GM18502 (cell line): ENCODE results near the gene CPVL.

Experiments
- ATAC-seq: cut with Tn5 transposase; IDR thresholded peaks from one replicate; pipeline ENCODE4 v1.9.1; 2021; ENCODE audit warnings: mild to moderate bottlenecking; ENCODE audit not compliant: unreplicated experiment, poor library complexity

The CPVL gene

DNA sequence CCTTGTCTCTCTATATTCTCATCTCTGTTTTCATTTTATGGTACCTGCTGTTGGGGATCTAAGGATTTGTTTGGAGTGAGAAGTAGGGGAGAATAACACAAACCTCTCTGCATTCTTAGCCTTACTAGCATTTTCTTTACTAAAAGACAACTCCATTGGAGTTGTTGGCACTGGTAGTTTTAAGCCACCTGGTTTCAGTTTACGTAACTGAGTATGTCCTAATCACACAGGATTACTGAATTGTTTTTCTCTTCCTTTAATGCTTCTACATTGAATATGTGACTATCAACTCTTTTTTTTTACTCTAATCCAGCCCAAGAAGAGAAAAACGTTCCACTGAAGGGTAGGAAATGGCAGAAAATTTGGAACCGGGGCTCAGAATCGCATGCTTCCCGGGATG, 158.2 kb downstream of the CPVL start:
- ATAC-seq = no peak

DNA sequence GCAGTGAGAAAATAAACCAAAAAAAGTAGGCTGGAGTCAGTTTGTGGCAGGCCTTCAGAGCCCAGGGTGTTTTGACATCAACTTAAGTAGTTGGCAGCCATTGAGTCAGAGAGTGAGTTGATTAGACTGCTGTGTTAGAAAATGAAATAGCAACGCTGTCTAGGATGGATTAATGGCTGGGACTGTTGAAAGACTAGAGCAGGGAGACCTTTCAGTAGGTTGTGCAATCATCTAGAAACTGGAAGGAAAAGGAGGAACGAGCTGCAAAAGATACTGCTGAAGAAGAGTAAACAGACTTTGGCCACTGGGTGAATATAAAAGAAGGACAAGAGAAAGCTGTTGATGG, 159.6 kb downstream of the CPVL start:
- no peak for ATAC-seq

DNA sequence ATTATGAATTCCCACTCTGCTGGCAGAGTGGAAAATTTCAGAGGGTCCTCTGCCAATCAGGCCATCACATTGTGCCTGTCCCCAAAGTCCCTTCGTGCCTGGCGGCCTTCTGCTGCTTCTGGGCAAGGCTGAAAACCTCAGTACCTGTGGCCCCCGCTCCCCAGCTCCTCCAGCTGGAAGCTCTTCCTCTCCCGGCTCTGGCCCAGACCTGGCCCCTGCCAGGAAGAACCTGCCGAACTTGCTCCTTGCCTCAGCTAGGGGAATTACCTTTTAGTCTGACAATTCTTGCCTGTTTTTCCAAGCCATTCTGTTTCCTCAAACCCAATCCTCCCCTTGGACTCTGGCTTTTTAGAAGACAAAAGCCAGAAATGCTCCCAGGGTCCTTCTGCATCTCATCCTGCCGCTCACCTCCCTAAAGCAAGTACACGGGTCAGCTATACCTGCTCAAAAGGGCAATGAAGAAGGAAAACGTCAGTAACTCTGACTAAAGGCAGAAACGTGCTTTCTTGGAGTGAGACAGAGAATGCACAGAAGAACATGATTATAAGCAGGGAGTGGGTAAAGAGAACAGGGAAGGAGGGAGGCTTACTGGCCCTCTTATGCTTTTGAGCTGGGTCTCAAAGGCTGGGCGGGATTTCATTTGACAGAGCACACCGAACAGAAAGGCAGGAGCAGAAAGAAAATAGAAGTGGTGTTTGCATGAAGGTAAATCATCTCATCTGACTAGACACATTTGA, 160.1 kb downstream of the CPVL start:
- no peak for ATAC-seq

DNA sequence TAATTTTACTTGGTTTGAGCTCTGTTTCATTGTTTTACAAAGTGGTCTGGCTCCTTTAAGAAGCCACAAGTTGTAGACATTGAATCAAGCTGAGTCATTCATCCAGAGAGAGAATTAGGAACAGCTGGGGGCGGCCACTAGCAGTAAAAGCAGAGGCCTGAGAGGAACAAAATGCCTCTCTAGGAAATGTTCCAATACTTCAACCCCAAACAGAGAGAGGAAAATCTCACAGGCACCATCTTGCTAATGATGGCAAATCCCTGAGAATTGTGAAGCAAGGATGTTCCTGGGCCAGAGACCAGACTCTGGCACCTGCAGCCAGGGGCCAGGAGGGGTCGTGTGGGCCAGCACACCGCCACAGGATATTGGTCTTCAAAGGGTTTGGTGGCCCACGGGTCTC, 161.7 kb downstream of the CPVL start:
- ATAC-seq = no peak

DNA sequence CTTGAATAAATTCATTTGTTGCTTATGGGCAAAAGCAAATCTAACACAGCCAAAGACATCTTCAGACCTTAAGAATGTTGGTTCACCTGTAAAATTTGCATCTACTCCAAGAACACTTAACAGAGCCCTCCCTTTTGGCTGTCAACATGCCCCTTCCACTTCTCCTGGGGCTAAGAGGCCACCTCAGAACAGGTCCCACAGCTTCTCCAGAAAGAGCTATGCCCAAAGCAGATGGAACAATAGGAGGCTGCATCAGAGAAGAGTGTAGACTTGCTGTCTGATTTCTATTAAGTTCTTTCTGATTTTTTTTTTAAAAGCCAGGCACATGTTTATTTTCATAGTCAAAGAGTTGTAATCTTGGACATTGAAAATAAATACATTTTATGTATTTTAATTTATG, 162.1 kb downstream of the CPVL start:
- no peak for ATAC-seq

DNA sequence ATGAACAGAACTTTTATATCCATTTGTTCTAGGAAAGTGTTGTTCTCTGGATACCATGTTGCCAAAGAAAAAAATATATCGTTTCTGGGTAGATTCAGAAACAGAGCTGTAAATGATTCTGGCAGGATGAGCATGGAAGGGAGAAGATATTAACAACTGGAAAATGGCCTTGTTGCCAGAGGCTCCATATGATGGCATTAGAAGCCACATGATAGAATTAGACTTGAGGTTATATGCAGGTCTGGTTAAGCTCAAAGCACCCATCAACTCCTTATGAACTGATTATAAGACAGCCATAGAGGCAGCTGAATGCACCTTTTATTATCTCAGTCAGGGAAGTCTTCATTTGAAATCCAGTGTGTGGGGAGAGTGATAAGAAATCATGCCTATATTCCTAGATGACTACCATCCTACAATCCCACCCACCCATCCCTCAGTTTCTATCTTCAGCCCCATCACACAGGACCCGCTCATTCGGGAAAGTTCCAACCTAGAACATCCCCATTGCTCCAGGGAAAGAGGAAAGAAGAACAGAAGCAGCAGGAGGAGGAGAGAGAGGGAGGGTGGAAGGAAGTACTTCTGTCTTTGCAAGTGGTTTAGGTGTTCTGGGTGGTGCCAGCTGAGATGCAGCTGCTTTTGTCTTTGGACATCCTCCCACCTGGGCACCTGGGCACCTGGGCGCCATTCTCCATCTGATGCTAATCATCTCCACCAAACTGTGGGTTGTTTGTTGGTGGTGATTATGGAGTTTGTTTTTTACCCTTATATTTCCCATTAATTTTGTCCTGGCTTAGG, 162.7 kb downstream of the CPVL start:
- ATAC-seq = no peak

DNA sequence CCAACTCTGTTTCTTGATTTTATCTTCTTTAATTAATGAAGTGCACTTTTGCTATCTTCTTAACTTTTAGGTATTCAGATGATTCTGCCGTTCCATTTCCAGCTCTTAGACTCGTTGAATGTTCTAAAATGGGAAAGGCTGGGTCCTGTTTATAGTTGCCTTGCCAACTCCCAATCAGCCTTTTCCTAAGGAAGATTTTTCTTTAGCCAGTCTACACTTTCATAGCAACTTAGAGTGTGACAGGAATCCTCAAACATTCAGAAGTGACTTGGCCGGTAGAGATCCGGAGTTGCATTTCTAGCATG, 165.2 kb downstream of the CPVL start:
- ATAC-seq = no peak

DNA sequence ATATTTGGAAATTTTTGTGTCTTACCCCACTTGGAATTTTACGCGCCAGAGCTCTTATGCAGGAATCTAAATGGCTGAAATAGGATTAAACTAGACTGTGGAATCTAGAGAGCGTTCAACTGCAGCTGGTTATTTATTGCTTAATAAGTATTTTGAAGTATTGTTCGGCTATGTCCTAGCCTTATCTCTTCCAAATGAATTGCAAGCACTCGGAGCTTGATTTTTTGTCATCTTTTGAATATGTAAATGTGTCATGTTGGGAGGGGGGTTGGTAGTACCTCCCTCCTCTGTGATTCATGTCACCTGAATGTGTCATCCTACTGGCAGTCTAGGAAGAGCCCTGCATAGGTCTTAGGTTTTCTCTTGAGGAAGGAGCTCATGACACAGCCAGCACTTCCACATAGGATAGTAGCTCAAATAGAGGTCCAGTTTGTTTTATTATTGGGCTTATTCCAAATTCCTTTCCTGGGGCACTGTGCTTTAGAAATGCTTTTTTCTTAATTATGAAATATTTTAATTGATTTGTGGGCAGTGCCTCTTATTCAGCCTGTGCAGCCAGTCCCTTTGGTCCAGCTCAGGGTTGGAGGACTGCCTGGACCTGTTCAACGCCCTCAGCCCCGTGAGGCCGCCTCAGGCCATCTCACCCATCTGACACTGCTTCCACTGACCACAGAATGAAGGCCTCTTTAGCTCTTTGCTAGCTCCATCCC, 165.7 kb downstream of the CPVL start:
- ATAC-seq = no peak

DNA sequence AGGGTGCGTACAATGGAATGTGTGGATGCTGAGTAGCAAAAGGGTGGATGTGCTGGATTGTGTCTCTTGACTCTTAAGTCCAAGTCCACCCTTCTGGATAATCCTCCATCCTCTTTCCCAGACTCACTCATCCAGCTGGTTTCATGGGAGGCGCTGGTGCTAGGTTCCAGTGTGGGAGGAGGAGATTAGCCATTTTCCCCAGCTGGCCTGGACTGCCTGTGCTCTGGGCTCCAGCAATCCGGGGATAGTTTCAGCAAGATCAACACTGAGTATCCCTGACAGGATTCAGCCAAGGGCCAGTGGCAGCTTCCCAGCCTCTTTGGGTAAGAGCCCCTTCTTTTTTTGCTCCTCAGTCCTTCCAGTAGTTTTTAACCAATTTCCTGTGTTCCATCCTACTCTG, 166.6 kb downstream of the CPVL start:
- no peak for ATAC-seq

DNA sequence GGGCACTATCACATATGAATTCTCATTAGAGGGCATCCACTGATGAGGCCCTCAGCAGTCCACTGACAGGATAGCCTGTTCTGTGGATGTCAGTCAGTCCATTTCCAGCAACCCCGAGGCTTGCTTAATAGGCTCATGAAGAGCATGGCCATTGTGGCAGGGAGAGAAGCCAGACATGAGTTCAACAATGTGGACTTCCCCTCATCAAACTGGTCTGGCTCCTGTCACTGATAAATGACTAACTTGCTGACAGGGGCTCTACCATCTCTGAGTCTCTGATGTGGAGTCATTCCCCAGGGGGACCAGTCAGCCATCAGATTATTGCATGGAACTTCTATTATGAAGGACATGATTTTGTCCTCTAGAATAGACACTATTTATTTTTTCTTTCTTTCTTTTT, 168.5 kb downstream of the CPVL start:
- ATAC-seq = no peak

DNA sequence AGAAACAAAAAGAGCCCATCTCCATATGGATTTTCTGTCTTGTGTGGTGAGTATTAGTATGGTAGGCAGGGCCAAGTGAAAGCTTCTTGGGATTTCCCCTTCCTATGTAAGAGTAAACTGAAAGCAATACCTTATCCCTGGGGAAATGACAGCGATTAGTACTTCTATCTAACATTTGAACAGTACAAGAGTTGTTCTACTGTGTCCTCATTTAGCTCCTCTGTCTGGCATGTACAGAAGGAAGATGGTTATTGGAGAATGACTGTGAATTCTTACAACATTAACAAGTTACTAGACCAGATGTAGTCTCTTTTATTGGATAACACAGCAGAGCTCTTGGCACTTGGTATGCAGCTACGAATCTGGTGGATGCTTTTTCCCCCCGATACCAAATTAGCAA, 170.3 kb downstream of the CPVL start:
- no peak for ATAC-seq

DNA sequence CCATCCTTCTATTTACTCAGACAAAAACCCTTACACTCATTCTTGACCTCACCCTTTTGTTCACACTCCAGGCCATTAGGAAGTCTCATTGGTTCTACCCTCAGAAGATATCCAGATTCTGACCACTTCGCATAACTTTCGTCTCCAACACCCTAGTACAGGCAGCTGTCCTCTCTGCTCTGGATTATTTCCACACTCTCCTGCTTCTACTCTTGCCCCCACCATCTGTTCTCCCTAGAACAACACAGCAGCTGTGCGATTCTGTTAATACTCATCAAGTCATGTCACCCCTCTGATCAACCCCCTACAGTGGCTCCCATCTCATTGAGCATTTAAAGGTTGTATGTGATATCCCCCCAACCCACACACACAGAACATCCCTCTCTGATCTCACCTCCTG, 172.7 kb downstream of the CPVL start:
- ATAC-seq = no peak

DNA sequence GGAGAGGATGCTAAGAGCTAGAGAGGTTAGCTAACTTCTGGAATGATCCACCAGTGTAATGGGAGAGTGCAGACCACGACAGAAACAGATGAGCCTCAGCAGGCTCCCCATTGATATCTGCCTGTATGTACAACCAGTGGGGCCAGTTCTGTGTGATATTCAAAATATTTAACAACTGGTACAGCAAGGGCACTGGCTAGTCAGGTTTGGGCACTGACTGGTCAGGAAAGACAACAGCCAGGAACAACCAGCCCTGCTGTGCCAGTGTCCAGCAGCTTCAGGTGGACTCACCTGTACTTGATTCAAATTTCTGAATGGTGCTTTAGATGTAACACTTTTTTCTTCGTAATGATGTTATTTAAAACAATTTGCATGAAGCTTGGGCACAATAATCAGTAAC, 182.3 kb downstream of the CPVL start:
- ATAC-seq = no peak

DNA sequence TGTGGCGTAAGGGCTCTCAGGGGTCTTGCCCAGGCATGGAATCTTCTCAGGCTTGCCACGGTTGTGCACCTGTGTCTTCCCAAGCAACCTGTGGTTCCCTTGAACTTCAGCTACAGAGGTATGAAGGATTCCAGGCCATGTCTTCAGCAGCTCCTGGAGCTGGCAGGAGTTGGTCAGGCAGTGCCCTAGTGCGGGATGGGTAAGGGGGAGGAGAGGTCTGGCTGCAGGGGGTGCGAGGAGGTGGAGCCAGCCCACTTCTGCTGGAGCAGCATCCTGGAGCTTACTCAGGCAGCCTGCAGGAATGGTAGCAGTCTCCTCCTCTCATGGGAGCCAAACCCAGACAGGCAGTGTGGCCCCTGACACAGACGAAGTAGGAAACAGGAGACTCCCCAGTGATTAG, 184.4 kb downstream of the CPVL start:
- no peak for ATAC-seq

DNA sequence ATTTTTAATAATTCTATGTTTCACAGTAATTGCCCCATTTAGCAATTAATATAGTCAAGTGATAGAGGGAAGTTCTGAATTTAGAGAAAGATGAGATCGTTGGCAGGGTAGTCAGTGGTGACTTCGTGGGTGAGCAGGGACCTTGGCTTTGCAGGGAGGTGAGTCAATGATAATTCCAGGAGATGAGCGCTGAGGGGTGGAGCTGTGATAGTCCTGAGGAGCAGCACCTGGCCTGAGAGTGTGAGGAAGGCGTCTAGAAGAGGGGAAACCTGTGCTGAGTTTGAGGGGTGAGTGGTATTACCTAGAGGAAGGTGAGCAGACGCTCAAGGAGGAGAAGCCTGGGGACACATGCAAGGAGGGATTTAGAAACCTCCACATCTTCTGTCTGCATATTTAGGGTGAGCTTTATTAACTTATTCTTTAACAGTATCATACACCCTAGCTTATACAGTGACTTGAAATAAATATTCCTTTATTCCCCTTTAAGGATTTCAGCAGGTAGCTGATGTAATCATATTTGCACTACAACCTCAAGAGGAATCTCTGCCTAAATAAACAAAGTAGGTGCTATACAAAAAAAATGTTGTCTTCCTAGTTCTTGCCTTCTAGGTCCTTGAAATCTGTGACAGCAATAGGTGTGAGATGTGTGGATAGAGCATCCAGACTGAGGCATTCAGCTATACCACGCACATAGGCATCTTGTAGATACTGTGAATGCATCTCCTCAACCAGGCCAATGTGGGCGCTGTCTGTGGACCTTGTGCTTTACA, 186.1 kb downstream of the CPVL start:
- no peak for ATAC-seq

DNA sequence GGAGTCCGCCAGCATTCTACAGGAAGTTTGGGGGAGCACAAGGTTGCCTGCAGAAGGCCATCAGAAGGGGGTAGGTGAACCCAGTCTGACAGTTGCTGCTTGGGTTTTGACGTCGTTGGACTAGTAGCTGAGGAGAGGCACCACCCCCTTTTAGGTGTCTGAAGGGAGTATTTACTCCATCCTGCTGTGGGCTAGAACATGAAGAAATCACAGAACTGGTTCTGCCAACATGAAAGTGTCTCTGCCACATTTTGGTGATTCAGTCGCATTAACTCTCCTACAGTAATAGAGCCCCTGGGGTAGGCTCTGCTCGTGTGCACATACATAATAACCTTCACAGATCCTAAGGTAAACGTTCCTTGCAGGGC, 187.4 kb downstream of the CPVL start:
- ATAC-seq = no peak

DNA sequence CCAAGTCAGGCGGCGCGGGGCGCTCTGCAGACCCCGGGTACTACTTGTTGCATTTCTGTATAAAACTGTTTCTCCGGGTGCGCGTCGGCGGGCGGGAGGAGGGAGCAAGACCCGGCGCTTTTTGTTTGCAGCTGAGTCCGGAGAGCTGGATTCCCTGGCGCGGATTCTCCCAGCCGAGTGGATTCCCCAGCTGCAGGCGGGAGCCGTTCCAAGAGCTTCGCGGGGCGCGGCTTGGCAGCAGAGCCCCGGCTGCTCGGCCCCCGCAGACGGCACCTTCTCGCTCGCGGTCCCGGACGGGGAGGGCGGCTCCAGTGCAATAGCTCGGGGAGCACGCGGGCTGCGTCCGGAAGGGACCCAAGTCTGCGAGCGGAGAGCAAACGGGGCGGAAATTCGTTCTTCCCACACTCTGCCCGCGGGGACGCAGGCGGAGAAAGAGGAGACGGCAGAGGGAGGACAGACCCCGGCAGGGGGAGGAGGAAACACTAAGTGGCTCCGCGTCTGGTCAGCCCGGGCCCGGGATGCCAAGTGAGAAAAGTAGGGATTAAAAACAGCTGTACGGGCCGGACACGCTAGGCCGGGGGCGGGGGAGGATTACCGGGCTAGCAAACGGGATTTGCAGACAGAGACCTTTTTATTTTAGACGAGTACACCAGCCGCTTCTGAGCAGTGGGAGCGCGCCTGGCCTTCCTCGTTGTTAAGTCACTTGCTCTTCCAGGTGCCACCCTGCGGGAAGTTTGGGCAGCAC, 187.9 kb downstream of the CPVL start, which contains the start of gene TRIL:
TRIL (minus strand) TSS at position 96 of the 745 bp plus-strand sequence. CDS start 284 bp downstream, outside the sequence.
- no peak for ATAC-seq

DNA sequence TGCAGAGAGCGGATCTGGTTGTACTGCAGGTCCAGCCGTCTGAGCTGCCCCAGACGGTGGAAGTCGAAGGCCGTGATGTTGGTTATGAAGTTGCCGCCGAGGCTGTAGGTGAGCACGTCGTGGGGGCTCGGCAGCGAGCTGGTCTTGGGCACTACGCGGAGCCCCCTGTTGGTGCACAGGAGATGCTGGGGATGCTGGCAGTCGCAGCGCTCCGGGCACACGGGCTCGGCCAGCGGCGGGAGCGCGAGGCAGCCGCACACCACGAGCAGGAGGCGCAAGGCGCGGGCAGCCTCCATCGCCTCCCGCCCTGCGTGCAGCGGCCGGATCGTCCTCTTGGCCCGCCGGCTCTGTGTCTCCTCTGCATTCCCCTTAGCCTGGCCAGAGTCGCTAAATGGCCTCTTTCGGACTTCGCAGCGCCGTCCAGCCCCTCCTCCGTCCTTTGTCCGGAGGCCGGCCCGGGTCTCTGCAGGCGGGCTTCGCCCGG, 188.5 kb downstream of the CPVL start:
- no peak for ATAC-seq

DNA sequence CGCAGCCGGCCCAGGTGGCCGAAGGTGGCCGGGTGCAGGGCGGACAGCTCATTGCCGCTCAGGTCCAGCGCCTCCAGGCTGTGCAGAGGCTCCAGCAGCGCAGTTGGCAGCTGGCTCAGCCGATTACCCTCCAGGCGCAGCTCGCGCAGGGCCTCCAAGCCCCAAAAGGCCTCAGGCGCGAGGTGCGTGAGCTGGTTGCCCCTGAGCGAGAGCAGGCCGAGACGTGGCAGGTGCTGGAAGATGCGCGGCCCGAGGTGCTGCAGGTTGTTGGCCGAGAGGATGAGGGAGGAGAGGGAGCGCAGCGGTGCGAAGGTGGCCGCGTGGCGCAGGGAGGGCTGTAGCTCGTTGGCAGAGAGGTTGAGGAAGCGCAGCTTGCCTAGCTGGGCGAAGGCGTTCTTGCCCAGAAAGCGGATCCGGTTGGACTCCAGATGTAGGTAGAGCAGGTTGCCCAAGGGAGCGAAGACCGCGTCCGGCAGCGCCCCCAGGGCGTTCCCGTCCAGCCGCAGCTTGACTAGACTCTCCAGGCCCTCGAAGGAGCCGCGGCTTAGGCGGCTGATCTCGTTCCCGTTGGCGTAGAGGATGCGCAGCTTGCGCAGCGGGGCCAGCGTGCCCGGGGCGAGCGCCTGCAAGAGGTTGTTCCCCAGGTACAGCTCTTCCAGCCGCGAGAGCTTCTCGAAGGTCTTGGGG, 189.1 kb downstream of the CPVL start:
- ATAC-seq = no peak
